Endothelial cell of umbilical vein (primary cell): Measurements from ENCODE around the gene SLC9A3. TPM values are rescaled to one million over a fixed set of nuclear protein-coding genes. Genes with fewer than 3 reads are reported as not detected.

Experiments
- BruUV-seq: library from RNA; stranded (reverse); fragments of 400-500 nt; replicated peaks from 2 replicates; lab custom pipeline; 2021; lab: Mats Ljungman, UMichigan
- CTCF ChIA-PET: fragments of 300-600, 350-600 bp; sonication (Branson Sonifier 250); formaldehyde crosslinking; loops from one replicate; lab custom pipeline; 2021; ENCODE audit warnings: antibody characterized with exemption, inconsistent platforms; lab: Charles Lee
- POLR2A ChIA-PET: fragments of 300-600, 350-600 bp; sonication (Branson Sonifier 250); formaldehyde crosslinking; loops from one replicate; lab custom pipeline; 2021; ENCODE audit warnings: antibody characterized with exemption, inconsistent platforms; lab: Charles Lee
- DNase-seq: peaks from one replicate; pipeline ENCODE4 v3.0.0-alpha.2; 2011; ENCODE audit warnings: low read depth, low spot score
- FAIRE-seq: peaks from 2 replicates; lab custom pipeline; 2011; peaks lifted over from hg19 to GRCh38; lab: Jason Lieb, UNC
- H2AFZ ChIP-seq: 2 replicates; pipeline ENCODE4 v1.6.0; 2012; ENCODE audit warnings: low read depth, low read length, control low read depth, inconsistent platforms
- H3K27ac ChIP-seq: 2 replicates; pipeline ENCODE4 v1.5.1; 2011; ENCODE audit warnings: low read depth, mild to moderate bottlenecking, control low read depth, low read length, moderate library complexity; ENCODE audit not compliant: insufficient read depth
- H3K27me3 ChIP-seq, 2 experiments: 2 replicates each; pipeline versions ENCODE4 v1.6.0 to v1.6.1; 2011; ENCODE audit warnings: low read length in 2 of 2, mixed read lengths in 1 of 2; ENCODE audit not compliant: control insufficient read depth in 2 of 2, insufficient read depth in 2 of 2
- H3K36me3 ChIP-seq, 2 experiments: 2 replicates in 1 of 2; 3 replicates in 1 of 2; pipeline ENCODE4 v1.5.1; 2011; ENCODE audit warnings: low read length in 2 of 2, mild to moderate bottlenecking in 1 of 2, moderate library complexity in 1 of 2; ENCODE audit not compliant: control insufficient read depth in 2 of 2, insufficient read depth in 2 of 2; ENCODE audit errors: extremely low read depth in 1 of 2
- H3K4me1 ChIP-seq: 3 replicates; pipeline ENCODE4 v1.5.1; 2011; ENCODE audit warnings: mild to moderate bottlenecking, low read length; ENCODE audit not compliant: control insufficient read depth, insufficient read depth; ENCODE audit errors: extremely low read depth
- H3K4me2 ChIP-seq: 2 replicates; pipeline ENCODE4 v1.6.1; 2011; ENCODE audit warnings: low read length, control low read depth, mixed read lengths; ENCODE audit not compliant: insufficient read depth
- H3K4me3 ChIP-seq, 3 experiments: fragments of 200-600 bp in 1 of 3; sonication (generic), shearing (Covaris generic) in 1 of 3; replicated peaks in 1 of 3; 2 replicates each; pipeline ENCODE4 v1.5.1; 2011 to 2016; ENCODE audit warnings: control low read depth in 3 of 3, low read length in 3 of 3, mild to moderate bottlenecking in 2 of 3, inconsistent platforms in 1 of 3, low read depth in 1 of 3, moderate library complexity in 1 of 3; ENCODE audit not compliant: insufficient read depth in 1 of 3
- H3K79me2 ChIP-seq: 2 replicates; pipeline ENCODE4 v1.6.0; 2012; ENCODE audit warnings: low read length, inconsistent platforms; ENCODE audit not compliant: control insufficient read depth, insufficient read depth
- H3K9ac ChIP-seq: replicated peaks from 2 replicates; pipeline ENCODE3; 2011; ENCODE audit warnings: low read length, control low read depth; ENCODE audit not compliant: insufficient read depth; ENCODE audit errors: extremely low read depth
- H3K9me1 ChIP-seq: replicated peaks from 3 replicates; pipeline ENCODE4 v1.6.0; 2011; ENCODE audit warnings: mild to moderate bottlenecking, low read length; ENCODE audit not compliant: control insufficient read depth, insufficient read depth; ENCODE audit errors: extremely low read depth
- H3K9me3 ChIP-seq: replicated peaks from 2 replicates; pipeline ENCODE4 v1.5.1; 2012; ENCODE audit warnings: low read length, inconsistent platforms; ENCODE audit not compliant: control insufficient read depth, insufficient read depth
- H4K20me1 ChIP-seq: replicated peaks from 2 replicates; pipeline ENCODE3; 2011; ENCODE audit warnings: mild to moderate bottlenecking, low read length; ENCODE audit not compliant: control insufficient read depth, insufficient read depth; ENCODE audit errors: extremely low read depth
- CTCF ChIP-seq, 2 donors: IDR thresholded peaks; 1 replicate in 1 of 2; 2 replicates in 1 of 2; pipeline ENCODE4 v1.5.1; 2011; ENCODE audit warnings: low read length in 2 of 2, mild to moderate bottlenecking in 2 of 2, moderate library complexity in 2 of 2, control low read depth in 1 of 2, inconsistent platforms in 1 of 2, low read depth in 1 of 2; ENCODE audit not compliant: insufficient read depth in 1 of 2; ENCODE audit errors: extremely low read depth in 1 of 2
- EZH2 ChIP-seq: IDR thresholded peaks from 2 replicates; pipeline ENCODE4 v1.6.1; 2012; ENCODE audit warnings: borderline replicate concordance, low read depth, mild to moderate bottlenecking, moderate library complexity, low read length, inconsistent platforms; ENCODE audit not compliant: severe bottlenecking
- FOS ChIP-seq: IDR thresholded peaks from 2 replicates; pipeline ENCODE4 v1.6.1; 2011; ENCODE audit warnings: mild to moderate bottlenecking, low read length, moderate library complexity, borderline replicate concordance; ENCODE audit not compliant: insufficient read depth
- GATA2 ChIP-seq: IDR thresholded peaks from 2 replicates; pipeline ENCODE4 v1.7.0; 2011; ENCODE audit warnings: low read depth, mild to moderate bottlenecking, moderate library complexity, mixed read lengths, low read length; ENCODE audit not compliant: insufficient read length, insufficient read depth
- JUN ChIP-seq: IDR thresholded peaks from 2 replicates; pipeline ENCODE4 v1.6.1; 2011; ENCODE audit warnings: borderline replicate concordance, low read depth; ENCODE audit not compliant: insufficient read length, insufficient read depth
- MAX ChIP-seq: IDR thresholded peaks from 2 replicates; pipeline ENCODE4 v1.6.1; 2011; ENCODE audit not compliant: insufficient read depth, insufficient read length
- MYC ChIP-seq: IDR thresholded peaks from one replicate; pipeline ENCODE4 v1.6.1; 2011; ENCODE audit warnings: mild to moderate bottlenecking, low read depth, low read length
- POLR2A ChIP-seq: IDR thresholded peaks from 2 replicates; pipeline ENCODE4 v1.6.1; 2012; ENCODE audit warnings: low read depth, mild to moderate bottlenecking, control low read depth, low read length
- POLR2AphosphoS5 ChIP-seq: IDR thresholded peaks from 2 replicates; pipeline ENCODE4 v1.6.1; 2012; ENCODE audit warnings: low read depth, mild to moderate bottlenecking, control low read depth, low read length, moderate library complexity; ENCODE audit not compliant: insufficient read depth
- dilution Hi-C: fragments of 300-500 bp; cut with MboI; formaldehyde crosslinking; loops from one replicate; pipeline ENCODE4 v1.15.0; 2019; ENCODE audit warnings: low sequenced_read_pairs; ENCODE audit not compliant: extremely low pct_ligation_motif_present
- intact Hi-C: fragments of 100-400 bp; cut with micrococcal nuclease; formaldehyde crosslinking; loops from one replicate; pipeline ENCODE4 v1.10.0; 2022
- polyA plus RNA-seq, 4 experiments: library from polyadenylated mRNA; depleted of rRNA in 3 of 4; stranded (reverse) in 3 of 4; unstranded in 1 of 4; fragments of >200 nt; gene quantifications; 2 replicates each; pipeline versions ENCODE4 v1.2.1 to v1.2.3, GENCODE V29; 2011 to 2012; ENCODE audit warnings: missing spikeins in 1 of 4
- total RNA-seq: library from RNA; stranded (reverse); gene quantifications from 2 replicates; pipeline ENCODE4 v1.2.3, GENCODE V29; 2021

The SLC9A3 gene
- total and polyA plus RNA-seq, 2 donors (not counting 3 experiments of a cell fraction or from before 2014, with no cell fraction given): 0.79 to 0.82 TPM

GRCh38 chr5:540071-540905 is 16.0 kb upstream of the SLC9A3 start:
- Histone ChIP-seq H3K36me3 (no peaks in the 10 kb centered on the region), H4K20me1 (no peaks in the 10 kb centered on the region), H3K4me2 (no peak overlapping the region), H3K9me1 (no peaks in the 10 kb centered on the region), H3K79me2 (no peaks in the 10 kb centered on the region), H3K4me3 (no peak overlapping the region), H3K9me3 (no peaks in the 10 kb centered on the region), H3K4me1 (no peaks in the 10 kb centered on the region), H3K27ac (no peak overlapping the region), H2AFZ (no peak overlapping the region), H3K27me3 (no peaks in the 10 kb centered on the region), H3K9ac (no peak overlapping the region)
- ChIA-PET POLR2A (no interaction called here), CTCF (no interaction called here)
- FAIRE-seq (no peak), DNase-seq (no peak)
- TF ChIP-seq GATA2 (no peak), POLR2A (no peak), JUN (no peak), POLR2AphosphoS5 (no peak), MAX (no peak), MYC (no peak), EZH2 (no peak), FOS (no peak), CTCF (IDR thresholded peaks at IDR 0.05; ENCODE audit: extremely low read depth in 1 of 2, insufficient read depth in 1 of 2, low read depth in 1 of 2, low read length in 2 of 2) (no peak)
- no TSS peak for BruUV-seq
- dilution Hi-C loops: no loop called here
- intact Hi-C loops: no loop called here
